IPS-NIHi11 (cell line): ENCODE results near the gene CCL26.
"Not testable (repeated sequence)": the region's sequence is repeated elsewhere in the genome, so short reads cannot be mapped to it uniquely, and the experiment has no call there.

Source experiments
- DNase-seq: peaks from one replicate; pipeline ENCODE4 v3.0.0; 2012; ENCODE audit warnings: mixed read lengths, low spot score

The CCL26 gene

DNA sequence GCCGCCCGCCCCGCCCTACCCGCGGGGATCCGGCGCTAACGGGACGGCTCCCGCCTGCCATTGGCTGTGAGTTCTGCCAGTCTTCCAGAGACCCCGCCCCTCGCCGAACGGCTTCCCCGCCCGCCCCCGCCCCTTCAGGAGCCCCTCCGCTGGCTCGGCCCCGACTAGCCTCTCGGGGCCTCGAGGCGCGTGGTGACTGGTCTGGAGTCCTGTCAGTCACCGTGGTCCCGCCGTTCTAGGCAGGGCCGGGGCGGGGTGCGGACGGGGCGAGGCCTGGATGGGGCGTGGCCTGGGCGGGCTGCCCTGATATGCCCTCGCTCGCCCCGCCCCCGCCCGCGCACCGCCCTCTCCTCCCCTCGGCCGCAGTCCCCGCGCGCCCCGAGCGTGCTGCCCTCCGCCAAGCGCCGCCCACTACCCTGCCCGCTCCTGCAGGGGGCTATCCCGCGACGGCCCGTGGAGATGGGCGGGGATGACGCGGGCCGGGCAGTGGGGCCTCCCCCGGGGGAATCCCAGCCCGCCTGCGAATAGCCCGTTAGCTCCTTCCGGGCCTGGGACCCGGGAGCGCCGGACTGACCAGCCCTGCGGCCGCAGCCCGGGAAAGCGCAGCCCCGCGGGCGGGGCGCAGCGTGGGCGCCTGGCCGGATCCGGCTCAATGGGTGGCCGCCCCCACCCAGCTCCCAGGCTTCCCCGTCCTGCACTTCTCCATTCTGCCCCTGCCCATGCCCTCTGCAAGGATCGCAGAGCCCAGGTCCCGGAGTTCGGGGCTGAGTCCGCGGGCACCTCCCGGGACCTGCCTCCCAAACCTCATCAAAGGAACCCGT is 32.8 kb downstream of the CCL26 start:
- peak; percentile 99 for DNase-seq

DNA sequence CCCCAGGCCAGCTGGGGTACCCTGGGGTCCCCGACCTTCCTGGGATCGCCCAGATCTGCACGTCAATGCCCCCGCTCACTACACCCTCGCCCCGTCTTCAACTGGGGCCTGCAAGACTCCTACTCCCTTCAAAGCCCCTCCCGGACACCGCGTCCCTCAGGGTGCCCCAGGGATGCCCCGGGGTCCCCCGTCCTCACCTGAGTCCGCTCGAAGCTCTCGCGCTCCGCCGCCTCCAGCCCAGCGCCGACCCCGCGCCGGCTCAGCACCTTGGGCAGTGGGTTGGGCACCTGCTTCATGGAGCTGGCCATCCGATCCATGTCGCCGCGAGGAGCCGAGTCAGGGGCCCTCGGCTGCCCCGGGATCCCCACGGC is 33.4 kb downstream of the CCL26 start, which contains the start of gene HIP1:
Gene HIP1, minus strand, starts transcription at position 338 of the 371 bp plus-strand sequence. Its CDS starts 21 bp downstream, at position 317.
- DNase-seq = no peak

DNA sequence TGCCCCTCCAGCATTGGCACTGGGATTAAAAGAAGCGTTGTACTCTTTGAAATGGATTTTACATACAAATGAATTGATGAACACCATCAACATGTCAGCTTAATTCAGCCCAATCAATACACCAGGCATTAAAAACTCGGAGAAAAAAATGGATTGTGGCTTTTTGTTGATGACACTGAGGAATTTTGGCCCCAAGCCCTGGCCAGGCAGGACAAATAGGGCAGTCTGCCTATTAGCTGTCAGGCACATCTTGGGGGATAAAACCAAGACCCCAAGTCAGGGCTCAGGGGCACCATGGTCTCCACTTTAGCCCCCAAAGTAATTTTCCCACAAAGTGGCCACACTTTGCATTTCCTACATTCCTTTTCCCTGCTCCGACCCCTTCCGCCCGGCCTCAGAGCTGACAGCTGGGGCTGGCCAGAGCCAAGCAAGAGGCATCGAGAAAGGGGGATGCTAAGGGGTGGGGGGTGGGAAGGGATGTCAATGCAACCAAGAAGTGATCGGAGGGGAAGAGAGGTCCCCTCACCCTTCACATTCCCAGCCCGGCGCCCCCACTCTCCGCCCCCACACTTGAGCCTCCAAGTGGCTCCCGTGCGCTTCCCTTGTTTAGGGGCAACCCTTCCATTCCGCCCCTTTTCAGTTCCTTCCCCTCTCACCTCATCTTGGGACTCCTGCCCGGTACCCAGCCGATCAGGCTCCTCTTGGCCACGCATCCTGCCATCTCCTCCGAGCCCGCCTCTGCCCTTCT is 34.0 kb downstream of the CCL26 start:
- no peak for DNase-seq

DNA sequence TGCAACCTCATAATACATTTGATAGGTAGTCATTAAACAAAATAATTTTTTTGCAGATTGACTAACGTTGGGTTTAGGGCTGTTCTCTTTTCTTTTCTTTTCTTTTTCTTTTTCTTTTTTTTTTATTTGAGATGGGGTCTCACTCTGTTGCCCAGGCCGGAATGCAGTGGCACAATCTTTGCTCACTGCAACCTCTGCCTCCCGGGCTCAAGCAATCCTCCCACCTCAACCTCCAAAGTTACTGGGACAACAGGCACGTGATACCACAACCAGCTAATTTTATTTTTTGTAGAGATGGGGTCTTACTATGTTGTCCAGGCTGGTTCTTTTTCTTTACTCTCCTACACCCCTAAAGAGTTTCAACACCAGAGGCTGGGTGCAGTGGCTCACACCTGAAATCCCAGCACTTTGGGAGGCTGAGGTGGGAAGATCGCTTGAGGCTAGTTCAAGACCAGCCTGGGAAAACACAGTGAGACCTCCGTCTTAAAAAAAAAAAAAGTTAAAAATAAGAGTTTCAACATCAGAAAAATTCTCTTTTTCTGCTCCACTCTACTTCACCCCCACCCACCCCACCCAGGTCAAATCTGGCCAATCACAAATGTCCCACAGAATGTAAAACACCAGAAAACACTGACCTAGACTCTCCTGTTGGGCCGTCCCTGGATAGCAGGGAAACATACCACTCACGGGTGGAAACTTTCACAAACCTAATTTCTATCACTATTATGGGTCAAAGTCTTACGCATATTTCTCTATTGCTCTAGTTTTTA is 36.2 kb downstream of the CCL26 start:
- no peak for DNase-seq

DNA sequence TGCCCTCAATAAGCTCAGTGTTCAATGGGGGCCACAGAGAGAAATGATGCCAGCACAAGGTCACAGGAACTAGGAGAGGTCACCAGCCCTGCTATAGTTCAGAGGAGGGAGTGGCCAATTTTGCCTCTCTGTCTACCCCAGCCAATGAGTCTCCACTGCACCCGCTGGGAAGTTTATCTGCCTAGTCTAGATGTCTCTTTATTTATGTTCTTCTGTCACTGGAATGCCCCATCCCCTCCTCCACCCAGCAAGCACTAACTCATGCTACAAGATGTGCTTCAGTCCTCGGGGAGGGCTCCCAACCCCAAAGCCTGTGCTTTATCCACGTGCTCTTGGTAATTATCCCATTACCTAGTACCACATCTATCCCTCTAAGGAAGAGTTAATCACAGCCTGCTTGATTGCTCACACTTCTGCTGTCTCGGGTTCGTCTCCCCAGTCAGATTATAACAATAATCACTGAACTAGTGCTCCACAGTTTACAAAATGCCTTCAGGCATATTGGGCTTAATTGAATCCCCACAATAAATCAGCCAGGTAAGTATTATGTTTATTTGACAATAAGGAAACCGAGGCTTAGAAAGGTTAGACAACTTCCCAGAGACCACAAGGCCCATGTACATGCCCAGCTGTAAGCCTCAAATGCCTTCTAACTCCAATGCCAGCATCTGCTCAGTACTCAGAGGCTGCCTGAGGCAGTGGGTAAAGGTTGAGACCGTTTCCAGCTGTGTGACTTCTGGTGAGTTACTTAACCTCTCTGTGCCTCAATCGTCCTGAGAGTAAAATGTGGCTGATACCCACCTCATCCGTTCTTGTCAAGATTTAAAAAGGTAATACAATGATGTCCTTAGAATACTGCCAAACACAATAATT is 37.2 kb downstream of the CCL26 start:
- DNase-seq = no peak

DNA sequence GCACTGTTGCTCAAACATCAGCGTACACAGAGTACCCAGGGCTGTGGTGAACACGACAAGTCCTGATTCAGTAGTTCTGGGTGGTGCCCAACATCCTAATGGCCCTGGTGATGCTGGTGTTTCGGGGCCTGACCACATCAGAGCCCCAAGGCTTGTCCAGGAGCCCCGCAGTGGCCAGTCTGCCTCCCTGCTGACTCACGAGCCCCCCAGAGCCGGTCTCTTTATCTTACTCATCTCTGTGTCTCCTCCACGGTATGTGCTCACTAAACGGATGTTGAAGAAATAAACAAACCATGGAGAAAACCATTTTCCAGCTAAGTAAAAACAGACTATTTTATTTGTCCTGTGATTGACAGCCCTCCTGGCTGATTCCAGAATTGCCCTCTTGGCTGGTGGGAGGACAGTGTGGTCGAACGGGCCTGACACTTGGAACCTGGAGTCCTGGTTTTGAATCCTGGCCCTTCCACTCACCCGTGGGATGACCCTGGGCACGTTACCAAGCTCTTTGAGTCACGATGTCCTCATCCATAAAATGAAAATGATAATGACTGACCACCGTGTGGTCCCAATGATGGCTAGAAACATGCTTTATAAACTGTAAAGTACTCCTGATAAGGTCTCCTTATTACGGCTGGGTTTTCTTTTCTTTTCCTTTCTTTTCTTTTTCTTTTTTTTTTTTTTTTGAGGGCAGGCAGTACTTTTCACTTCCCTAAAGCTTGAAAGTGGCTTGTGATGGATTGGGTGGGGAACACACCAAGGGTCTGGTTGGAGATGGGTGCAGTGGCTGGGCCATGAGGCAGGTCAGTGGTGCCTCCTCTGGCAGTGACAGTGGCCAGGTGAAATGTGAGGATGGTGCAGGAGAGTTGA is 39.0 kb downstream of the CCL26 start:
- no peak for DNase-seq

DNA sequence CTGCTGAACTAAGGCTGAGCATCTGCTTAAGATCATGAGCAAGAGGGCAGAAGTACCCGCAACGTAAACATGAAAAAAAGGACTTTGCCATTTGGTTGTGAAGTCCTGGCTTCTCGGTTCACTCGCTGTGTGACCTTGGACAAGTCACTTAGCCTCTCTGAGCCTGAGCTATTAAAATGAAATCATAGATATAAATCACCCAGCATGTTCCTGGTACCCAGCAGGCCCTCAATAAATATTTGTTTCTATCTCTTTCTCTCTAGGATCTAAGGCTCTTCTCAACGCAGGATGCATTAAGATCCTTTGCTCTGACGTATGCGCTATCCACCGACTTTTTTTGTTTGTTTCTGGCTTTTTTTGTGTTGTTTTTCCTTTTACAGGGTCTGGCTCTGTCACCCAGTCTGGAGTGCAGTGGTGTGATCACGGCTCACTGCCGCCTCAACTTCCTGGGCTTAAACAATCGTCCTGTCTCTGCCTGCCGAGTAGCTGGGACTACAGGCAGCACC is 39.9 kb downstream of the CCL26 start:
- no peak for DNase-seq

DNA sequence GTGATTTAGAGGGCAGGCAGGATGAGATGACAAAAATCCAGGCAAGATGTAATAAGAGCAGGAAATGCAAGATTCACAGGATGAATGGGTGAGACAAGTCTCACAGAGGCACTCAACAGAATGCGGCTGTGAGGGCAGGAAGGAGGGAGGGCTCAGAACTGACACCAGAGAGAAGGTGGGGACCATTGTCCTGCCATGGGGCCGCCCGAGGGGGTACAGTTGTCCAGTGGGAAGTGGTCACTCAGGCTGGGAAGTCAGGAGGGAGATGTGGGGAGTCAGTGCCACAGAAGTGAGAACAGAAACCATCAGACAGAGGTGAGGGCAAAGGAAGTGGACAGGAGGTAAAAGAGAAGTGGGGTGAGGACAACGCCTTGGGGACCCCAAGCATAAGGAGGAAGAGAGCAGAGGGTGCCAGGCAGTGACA is 42.1 kb downstream of the CCL26 start:
- DNase-seq = no peak

DNA sequence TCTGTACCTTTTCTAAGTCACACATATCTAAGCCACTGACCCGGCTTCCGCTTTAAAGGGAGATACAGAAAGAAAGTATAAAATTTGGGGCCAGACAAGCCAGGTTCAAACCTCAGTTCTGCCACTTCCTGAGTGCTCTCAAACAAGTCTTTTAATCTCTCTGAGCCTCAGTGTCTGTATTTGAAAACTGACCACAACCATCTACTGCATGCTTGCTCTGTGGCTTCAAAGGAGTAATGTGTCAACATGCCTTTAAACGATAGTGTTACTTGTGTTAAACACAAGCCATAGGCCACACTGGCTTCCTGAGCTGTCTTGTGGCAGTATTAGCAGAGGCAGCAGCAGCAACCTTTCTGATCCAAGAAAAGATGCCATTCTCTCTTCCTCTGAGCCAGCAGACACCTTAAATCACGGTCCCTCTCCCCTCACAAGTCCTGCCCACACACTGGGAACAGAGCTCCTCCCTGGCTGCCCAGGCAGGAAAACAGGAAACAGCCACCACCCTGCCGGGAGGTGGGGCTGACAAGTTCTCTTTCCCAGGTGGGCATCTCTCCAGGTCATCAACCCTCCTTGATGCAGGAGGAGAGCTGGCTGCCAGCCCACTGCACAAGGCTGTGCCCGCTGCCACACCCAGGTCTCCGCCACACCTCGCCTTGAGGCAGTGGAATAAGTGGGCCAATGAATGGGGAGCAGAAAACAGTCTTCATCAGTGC is 44.0 kb downstream of the CCL26 start:
- peak; percentile 68 for DNase-seq

DNA sequence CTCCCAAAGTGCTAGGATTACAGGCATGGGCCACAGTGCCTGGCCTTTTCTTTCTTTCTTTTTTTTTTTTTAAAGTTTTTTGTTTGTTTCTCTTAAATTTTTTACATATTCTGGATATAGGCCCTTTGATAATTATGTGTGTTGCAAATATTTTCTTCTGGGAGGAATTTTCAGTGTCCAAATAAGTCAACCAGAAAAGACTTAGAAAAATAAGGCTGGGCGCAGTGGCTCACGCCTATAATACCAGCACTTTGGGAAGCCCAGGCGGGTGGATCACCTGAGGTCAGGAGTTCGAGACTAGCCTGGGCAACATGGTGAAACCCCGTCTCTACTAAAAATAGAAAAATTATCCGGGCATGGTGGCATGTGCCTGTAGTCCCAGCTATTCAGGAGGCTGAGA is 44.7 kb downstream of the CCL26 start:
- DNase-seq = not testable (repeated sequence)

DNA sequence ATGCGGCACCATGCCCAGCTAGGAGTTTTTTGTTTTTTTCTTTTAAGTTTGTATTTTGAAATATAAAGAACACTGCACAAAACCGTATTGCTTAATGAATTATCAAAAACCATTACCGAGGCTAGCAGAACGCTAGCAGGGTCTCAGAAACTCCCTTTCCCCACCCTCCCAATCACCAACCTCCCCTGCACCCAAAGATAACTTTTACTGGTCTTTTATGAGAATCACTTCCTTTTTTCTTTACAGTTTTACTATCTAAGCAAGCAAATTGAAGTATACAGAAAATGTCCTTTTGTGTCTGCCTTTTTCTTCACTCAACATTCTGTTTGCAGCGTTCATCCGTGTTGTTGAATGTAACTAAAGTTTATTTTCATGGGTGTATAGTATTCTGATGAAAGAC is 46.7 kb downstream of the CCL26 start:
- no peak for DNase-seq

DNA sequence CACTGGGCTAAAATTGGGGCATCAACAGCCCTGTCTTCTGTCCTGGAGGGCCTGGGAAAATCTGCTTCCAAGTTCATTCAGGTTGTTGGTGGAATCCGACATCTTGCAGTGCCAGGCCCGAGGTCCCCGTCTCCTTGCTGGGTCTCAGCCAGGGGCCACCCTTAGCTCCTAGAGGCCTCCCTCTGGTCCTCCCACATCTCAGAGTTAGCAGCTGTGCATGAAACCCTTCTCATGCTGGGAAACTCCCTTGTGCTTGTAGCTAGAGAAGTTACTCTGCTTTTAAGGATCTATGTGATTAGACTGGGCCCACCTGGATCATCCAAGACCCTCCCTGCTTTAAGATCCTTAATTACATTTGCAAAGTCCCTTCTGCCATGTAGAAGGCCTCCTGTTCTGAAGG is 48.6 kb downstream of the CCL26 start:
- no peak for DNase-seq

DNA sequence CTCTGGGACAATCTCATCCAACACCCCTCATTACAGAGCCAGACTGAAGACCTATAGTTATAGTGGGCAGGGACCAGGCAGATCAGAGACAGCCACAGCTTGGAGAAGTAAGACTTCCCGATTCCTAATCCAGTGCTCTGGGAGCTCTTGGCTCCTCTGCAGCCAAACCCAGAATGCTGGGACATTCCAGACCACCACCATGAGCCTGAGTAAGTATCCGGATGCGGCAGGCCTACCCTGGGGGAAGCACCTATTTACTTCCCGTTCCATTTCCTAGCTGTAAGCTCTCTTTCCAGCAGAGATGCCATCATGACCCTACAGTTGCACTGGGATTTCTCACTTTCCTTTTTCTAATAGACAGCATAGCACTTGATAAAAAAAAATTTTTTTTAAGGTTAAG is 49.6 kb downstream of the CCL26 start:
- no peak for DNase-seq

DNA sequence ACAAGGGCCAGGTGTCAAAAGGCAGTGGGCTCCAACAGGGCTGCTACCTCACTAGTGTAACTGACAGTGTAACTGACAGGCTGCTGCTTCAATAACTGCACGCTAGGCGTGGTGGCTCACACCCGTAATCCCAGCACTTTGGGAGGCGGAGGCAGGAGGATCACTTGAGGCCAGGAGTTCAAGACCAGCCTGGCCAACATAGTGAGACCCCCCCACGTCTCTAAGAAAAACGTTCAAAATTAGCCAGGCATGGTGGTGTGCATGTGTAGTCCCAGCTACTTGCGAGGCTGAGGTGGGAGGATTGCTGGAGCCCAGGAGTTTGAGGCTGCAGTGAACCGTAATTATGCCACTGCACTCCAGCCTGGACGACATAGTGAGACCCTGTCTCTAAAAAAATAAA is 50.1 kb downstream of the CCL26 start:
- DNase-seq = not testable (repeated sequence)

DNA sequence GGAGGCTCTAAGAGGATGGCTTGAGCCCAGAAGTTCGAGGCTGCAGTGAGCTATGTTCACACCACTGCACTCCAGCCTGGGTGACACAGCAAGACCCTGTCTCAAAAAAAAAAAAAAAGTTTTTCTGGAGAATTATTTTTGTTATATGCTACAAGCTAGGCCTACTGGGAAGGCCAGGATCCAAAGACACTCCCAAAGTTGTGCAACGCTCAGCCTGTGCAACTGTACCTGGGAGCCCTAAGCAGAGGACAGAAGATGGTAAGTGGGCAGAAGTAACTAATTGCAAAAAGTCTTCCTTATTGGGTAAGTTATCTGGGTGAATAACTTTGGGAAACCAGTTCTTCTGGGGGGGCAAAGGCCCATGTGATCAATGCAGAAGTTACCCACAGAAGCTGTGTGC is 50.6 kb downstream of the CCL26 start:
- DNase-seq = no peak

DNA sequence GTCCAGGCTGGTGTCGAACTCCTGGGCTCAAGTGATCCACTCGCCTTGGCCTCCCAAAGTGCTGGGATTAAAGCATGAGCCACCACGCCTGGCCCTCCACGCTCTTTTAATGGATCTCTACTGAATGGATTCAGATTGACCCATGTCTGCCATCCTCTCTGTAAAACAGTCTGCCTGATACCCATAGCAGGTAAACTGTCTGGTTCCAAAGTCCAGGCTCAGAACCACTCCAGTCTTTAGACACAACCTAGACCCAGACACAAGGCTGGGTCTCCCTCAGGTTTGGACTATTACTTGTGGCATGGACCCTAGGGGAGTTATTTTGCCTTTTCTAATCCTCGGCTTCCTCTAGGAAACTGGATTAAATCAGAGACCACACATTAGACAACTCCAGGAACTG is 52.4 kb downstream of the CCL26 start:
- DNase-seq = no peak
